Mesenchymal stem cell (in vitro differentiated cells and primary cell): Measurements from ENCODE around the gene ALOX15.

ENCODE experiments used
- DNase-seq: peaks from one replicate; pipeline ENCODE4 v3.0.0-alpha.2; 2013
- H2AFZ ChIP-seq: one replicate; pipeline ENCODE4 v1.6.1; 2013; ENCODE audit warnings: low read depth, mild to moderate bottlenecking, control low read depth, inconsistent platforms, low read length, moderate library complexity
- H2AK5ac ChIP-seq: 2 replicates; pipeline ENCODE4 v1.6.1; 2013; ENCODE audit warnings: low read length, moderate library complexity, mild to moderate bottlenecking, inconsistent platforms; ENCODE audit not compliant: severe bottlenecking
- H2BK120ac ChIP-seq: one replicate; pipeline ENCODE4 v1.6.1; 2013; ENCODE audit warnings: low read depth, mild to moderate bottlenecking, inconsistent platforms, low read length, moderate library complexity
- H2BK12ac ChIP-seq, 2 experiments: one replicate each; pipeline ENCODE4 v1.6.1; 2013; ENCODE audit warnings: inconsistent platforms in 2 of 2, low read length in 2 of 2, mild to moderate bottlenecking in 2 of 2, moderate library complexity in 2 of 2, control low read depth in 1 of 2
- H2BK15ac ChIP-seq: one replicate; pipeline ENCODE4 v1.6.1; 2013; ENCODE audit warnings: mild to moderate bottlenecking, low read depth, inconsistent platforms; ENCODE audit not compliant: poor library complexity, severe bottlenecking
- H2BK5ac ChIP-seq: 2 replicates; pipeline ENCODE4 v1.6.1; 2013; ENCODE audit warnings: low read depth, mild to moderate bottlenecking, low read length, control low read depth, inconsistent platforms; ENCODE audit not compliant: poor library complexity, severe bottlenecking
- H3K14ac ChIP-seq, 2 experiments: one replicate each; pipeline ENCODE4 v1.6.1; 2013; ENCODE audit warnings: inconsistent platforms in 2 of 2, low read length in 2 of 2, control low read depth in 1 of 2, mild to moderate bottlenecking in 1 of 2, moderate library complexity in 1 of 2
- H3K18ac ChIP-seq, 2 experiments: one replicate each; pipeline ENCODE4 v1.6.1; 2013; ENCODE audit warnings: inconsistent platforms in 2 of 2, low read length in 2 of 2, control low read depth in 1 of 2, low read depth in 1 of 2, mild to moderate bottlenecking in 1 of 2
- H3K23ac ChIP-seq, 2 experiments: one replicate each; pipeline ENCODE4 v1.6.1; 2013; ENCODE audit warnings: inconsistent platforms in 2 of 2, low read length in 2 of 2, mild to moderate bottlenecking in 2 of 2, moderate library complexity in 2 of 2, control low read depth in 1 of 2
- H3K27ac ChIP-seq: 2 replicates; pipeline ENCODE4 v1.5.1; 2013; ENCODE audit warnings: mild to moderate bottlenecking, moderate library complexity, low read length, control low read depth, inconsistent platforms; ENCODE audit not compliant: poor library complexity, severe bottlenecking
- H3K27me3 ChIP-seq, 2 experiments: 2 replicates each; pipeline versions ENCODE4 v1.6.1 to v1.7.0; 2013; ENCODE audit warnings: low read length in 2 of 2, mild to moderate bottlenecking in 2 of 2, moderate library complexity in 2 of 2, control low read depth in 1 of 2, inconsistent platforms in 1 of 2; ENCODE audit not compliant: control insufficient read depth in 1 of 2, insufficient read depth in 1 of 2
- H3K36me3 ChIP-seq, 2 experiments: 2 replicates each; pipeline versions ENCODE4 v1.6.1 to v1.7.0; 2013; ENCODE audit warnings: low read length in 2 of 2, control low read depth in 1 of 2, inconsistent platforms in 1 of 2, low read depth in 1 of 2, mild to moderate bottlenecking in 1 of 2; ENCODE audit not compliant: insufficient read depth in 2 of 2, control insufficient read depth in 1 of 2
- H3K4ac ChIP-seq, 2 experiments: one replicate each; pipeline ENCODE4 v1.6.1; 2013; ENCODE audit warnings: inconsistent platforms in 2 of 2, low read length in 2 of 2, mild to moderate bottlenecking in 2 of 2, moderate library complexity in 2 of 2, control low read depth in 1 of 2, low read depth in 1 of 2
- H3K4me1 ChIP-seq: 2 replicates; pipeline ENCODE4 v1.6.1; 2013; ENCODE audit warnings: low read depth, low read length, control low read depth; ENCODE audit not compliant: control insufficient read depth, insufficient read depth
- H3K4me2 ChIP-seq: 2 replicates; pipeline ENCODE4 v1.6.1; 2013; ENCODE audit warnings: low read length, mild to moderate bottlenecking, inconsistent platforms; ENCODE audit not compliant: poor library complexity, severe bottlenecking
- H3K4me3 ChIP-seq, 2 experiments: 2 replicates each; pipeline versions ENCODE4 v1.5.1 to v1.7.0; 2013; ENCODE audit warnings: low read length in 2 of 2, mild to moderate bottlenecking in 2 of 2, control low read depth in 1 of 2, low read depth in 1 of 2; ENCODE audit not compliant: insufficient read depth in 1 of 2
- H3K79me1 ChIP-seq: replicated peaks from 2 replicates; pipeline ENCODE4 v1.6.1; 2013; ENCODE audit warnings: mild to moderate bottlenecking, control low read depth, low read length, inconsistent platforms; ENCODE audit not compliant: poor library complexity, severe bottlenecking
- H3K9ac ChIP-seq: 2 replicates; pipeline ENCODE4 v1.7.0; 2013; ENCODE audit warnings: mild to moderate bottlenecking, low read length, moderate library complexity
- H3K9me3 ChIP-seq: 2 replicates; pipeline ENCODE4 v1.7.0; 2013; ENCODE audit warnings: mild to moderate bottlenecking, low read length; ENCODE audit not compliant: control insufficient read depth
- H4K8ac ChIP-seq: one replicate; pipeline ENCODE4 v1.6.1; 2013; ENCODE audit warnings: inconsistent platforms, mild to moderate bottlenecking, low read length, moderate library complexity
- H4K91ac ChIP-seq: one replicate; pipeline ENCODE4 v1.6.1; 2013; ENCODE audit warnings: mild to moderate bottlenecking, low read length, inconsistent platforms
- WGBS: methylation state at CpG from one replicate; pipeline ENCODE4 v1.1.7; 2013; ENCODE audit warnings: mixed read lengths; 5-methylcytosine and 5-hydroxymethylcytosine counted together

Gene ALOX15

DNA sequence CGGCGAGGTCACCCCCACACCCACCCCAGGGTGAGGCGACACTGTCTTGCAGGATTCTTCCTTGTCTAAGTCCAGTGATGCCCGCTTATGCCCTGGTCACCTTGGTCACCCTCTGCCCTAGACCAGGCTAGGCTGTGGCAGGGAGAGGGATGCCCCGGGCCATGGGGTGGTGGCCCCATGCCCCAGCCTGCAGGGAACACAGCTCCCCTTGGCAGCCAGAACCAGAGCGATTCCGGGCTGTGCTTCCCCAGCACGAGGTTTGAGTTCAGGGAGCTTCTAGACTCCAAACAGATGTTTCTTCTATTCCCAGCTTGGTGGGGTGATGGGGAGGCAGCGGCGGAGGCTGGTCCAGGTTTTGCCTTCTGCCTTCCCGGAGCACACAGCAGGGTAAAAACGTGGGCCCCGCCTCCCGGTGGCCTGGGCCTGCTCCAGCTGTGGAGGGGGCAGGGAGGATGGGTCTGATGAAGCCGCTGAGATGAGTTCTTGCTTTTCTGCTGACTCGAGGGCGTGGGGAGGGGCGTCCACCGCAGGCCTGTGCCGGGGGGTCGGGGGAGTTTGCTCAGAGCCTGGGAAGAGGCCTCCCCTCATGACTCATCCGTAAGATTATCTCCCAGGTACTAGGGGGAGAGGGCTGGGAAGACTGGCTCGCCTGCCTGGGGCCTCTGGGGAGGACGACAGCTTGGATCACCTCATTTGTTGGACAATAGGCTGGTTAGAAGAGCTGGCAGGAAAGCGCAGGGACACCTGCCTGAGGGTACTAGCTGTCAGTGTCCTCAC lies 41.8 kb downstream of the ALOX15 start:
- Histone ChIP-seq H4K91ac (peak overlapping the region; percentile 57), H3K4ac (no peak overlapping the region), H3K18ac (no peak overlapping the region), H2BK12ac (no peak overlapping the region), H2AK5ac (no peak overlapping the region), H3K14ac (peak overlapping the region in 1 of 2 experiments; percentile 68), H4K8ac (no peak overlapping the region), H3K23ac (no peak overlapping the region), H2AFZ (no peak overlapping the region), H3K9me3 (no peaks in the 10 kb centered on the region), H3K27me3 (peaks cover 25 to 26% of the 10 kb centered on the region in 2 experiments), H2BK5ac (no peak overlapping the region), H3K4me3 (peak overlapping the region in 1 of 2 experiments; percentile 50), H3K27ac (peak overlapping the region; percentile 17), H3K36me3 (peaks cover 0 to 26% of the 10 kb centered on the region in 2 experiments), H2BK15ac (no peak overlapping the region), H2BK120ac (no peak overlapping the region), H3K4me1 (peaks cover 31% of the 10 kb centered on the region), H3K79me1 (no peaks in the 10 kb centered on the region), H3K9ac (peak overlapping the region; percentile 20), H3K4me2 (peak overlapping the region; percentile 38)
- WGBS, result 27% methylated on average over 21 of the region's 25 CpGs
- peak; percentile 37 for DNase-seq

DNA sequence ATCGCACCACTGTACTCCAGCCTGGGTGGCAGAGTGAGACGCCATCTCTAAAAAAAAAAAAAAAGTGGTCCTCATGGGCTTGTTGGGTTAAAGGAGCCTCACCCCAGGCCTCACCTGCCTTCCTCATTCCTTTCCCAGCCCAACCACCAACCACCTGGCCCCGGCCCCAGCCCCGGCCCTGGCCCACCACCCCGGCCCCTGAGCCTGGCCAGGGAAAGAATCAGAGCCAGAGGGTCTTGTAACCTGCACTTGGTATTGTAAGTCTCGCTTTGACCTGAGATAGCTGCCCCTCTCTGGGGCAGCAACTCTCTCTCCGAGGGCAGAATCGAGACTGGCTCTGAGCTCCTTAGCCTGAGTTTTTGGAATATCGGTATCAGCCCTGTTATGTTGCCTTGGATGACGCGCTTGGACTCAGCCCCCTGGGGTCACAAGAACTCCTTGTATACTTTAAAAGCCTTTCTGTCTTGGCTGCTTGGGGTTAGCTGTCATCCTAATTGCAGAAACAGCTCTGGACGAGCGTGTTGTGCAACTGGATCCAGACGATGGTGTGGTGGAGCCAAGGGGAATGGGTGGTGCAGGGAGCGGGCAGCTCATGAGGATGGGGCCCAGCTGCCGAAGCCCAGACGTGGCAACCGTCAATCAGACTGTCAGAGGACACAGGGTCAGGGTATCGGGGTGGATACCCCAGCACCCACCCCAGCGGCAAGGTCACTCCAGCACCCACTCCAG lies 42.5 kb downstream of the ALOX15 start:
- Histone ChIP-seq H3K23ac (no peak overlapping the region), H3K4me2 (no peak overlapping the region), H3K36me3 (peaks cover 0 to 26% of the 10 kb centered on the region in 2 experiments), H3K79me1 (no peaks in the 10 kb centered on the region), H3K4me1 (peaks cover 23% of the 10 kb centered on the region), H3K14ac (peak overlapping the region in 1 of 2 experiments; percentile 68), H2BK15ac (no peak overlapping the region), H2BK120ac (no peak overlapping the region), H4K8ac (no peak overlapping the region), H3K9me3 (no peaks in the 10 kb centered on the region), H3K27me3 (peaks cover 25 to 26% of the 10 kb centered on the region in 2 experiments), H2BK12ac (no peak overlapping the region), H3K9ac (peak overlapping the region; percentile 20), H3K27ac (no peak overlapping the region), H2BK5ac (no peak overlapping the region), H2AFZ (no peak overlapping the region), H3K4me3 (peak overlapping the region in 1 of 2 experiments; percentile 50), H2AK5ac (peak overlapping the region; percentile 39), H3K18ac (no peak overlapping the region), H4K91ac (peak overlapping the region; percentile 57), H3K4ac (no peak overlapping the region)
- peak; percentile 50 for DNase-seq
- WGBS, result 77% methylated on average over 20 of the region's 20 CpGs

DNA sequence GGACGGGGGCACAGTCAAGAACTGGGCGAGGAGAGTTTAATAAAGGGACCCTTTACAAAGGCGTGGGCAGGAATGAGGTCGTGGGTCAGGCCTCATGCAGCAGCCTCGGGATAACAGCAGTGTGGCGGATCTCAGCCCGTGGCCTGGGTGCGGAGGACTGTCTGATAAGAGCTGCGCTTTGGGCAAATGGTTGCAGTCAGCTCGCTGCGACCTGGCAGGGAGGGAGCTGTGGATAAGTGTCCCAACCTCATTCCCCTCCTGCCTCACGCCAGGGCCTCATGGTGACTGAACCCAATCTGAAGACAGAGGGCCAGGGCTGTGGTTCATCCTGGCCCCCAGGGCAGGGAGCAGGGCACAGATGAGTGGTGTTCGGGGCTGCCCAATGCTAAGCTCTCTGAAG lies 43.5 kb downstream of the ALOX15 start:
- WGBS, result 66% methylated on average over 13 of the region's 13 CpGs
- Histone ChIP-seq H3K4ac (no peak overlapping the region), H3K9ac (no peak overlapping the region), H3K4me3 (no peak overlapping the region), H3K27me3 (peaks cover 24 to 25% of the 10 kb centered on the region in 2 experiments), H3K4me1 (peaks cover 24% of the 10 kb centered on the region), H3K23ac (no peak overlapping the region), H2BK5ac (no peak overlapping the region), H3K18ac (no peak overlapping the region), H2BK120ac (no peak overlapping the region), H3K9me3 (no peaks in the 10 kb centered on the region), H3K79me1 (no peaks in the 10 kb centered on the region), H2AK5ac (peak overlapping the region; percentile 53), H2AFZ (no peak overlapping the region), H3K27ac (no peak overlapping the region), H3K36me3 (peaks cover 0 to 26% of the 10 kb centered on the region in 2 experiments), H2BK15ac (peak overlapping the region; percentile 36), H3K14ac (no peak overlapping the region), H4K8ac (no peak overlapping the region), H4K91ac (no peak overlapping the region), H2BK12ac (no peak overlapping the region), H3K4me2 (no peak overlapping the region)
- no peak for DNase-seq
